ENCODE data around the gene OR2AG1.

DNA sequence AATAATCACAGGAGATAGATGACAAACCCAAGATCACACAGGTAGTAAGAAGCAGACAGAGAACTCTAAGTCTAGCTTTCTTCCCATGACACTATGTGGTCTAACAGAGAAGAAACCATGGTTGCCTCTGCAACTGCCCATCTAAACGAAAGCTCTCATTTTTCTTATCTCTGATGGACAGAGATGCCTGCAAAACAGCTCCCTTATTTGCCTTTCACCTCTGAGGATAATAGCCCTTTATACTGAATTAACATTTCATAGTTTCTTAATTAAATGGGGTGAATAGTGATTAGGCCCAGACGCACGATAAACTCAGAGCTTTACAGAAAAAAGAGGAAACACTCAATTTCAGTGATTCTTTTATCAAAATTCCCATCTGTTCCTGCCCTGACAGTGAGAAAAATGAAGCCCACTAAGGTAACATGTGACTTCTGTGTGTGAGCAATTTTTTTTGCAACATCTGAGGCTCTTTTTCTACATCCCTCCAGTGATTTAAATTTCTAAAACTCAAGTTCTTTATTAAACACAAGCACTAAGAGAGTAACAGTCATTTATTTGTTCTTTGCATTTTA lies 35.6 kb upstream of the OR2AG1 start:
- TF ChIP-seq EZH2phosphoT487 (IDR thresholded peaks at IDR 0.05; ENCODE audit: unreplicated experiment) (no peak), CTCF (conservative IDR thresholded peaks at IDR 0.05; ENCODE audit: low read depth in 2 of 2) (no peak), STAT1 (IDR thresholded peaks at IDR 0.05; ENCODE audit: unreplicated experiment) (no peak), EZH2 (IDR thresholded peaks at IDR 0.05; ENCODE audit: low read depth, unreplicated experiment) (no peak), ETS1 (IDR thresholded peaks at IDR 0.05) (no peak), POLR2AphosphoS5 (IDR thresholded peaks at IDR 0.05; ENCODE audit: low read depth) (no peak), JUNB (IDR thresholded peaks at IDR 0.05; ENCODE audit: unreplicated experiment) (no peak), NANOG (IDR thresholded peaks at IDR 0.05; ENCODE audit: borderline replicate concordance) (no peak)
- TF ChIP-seq, protein P1, sequence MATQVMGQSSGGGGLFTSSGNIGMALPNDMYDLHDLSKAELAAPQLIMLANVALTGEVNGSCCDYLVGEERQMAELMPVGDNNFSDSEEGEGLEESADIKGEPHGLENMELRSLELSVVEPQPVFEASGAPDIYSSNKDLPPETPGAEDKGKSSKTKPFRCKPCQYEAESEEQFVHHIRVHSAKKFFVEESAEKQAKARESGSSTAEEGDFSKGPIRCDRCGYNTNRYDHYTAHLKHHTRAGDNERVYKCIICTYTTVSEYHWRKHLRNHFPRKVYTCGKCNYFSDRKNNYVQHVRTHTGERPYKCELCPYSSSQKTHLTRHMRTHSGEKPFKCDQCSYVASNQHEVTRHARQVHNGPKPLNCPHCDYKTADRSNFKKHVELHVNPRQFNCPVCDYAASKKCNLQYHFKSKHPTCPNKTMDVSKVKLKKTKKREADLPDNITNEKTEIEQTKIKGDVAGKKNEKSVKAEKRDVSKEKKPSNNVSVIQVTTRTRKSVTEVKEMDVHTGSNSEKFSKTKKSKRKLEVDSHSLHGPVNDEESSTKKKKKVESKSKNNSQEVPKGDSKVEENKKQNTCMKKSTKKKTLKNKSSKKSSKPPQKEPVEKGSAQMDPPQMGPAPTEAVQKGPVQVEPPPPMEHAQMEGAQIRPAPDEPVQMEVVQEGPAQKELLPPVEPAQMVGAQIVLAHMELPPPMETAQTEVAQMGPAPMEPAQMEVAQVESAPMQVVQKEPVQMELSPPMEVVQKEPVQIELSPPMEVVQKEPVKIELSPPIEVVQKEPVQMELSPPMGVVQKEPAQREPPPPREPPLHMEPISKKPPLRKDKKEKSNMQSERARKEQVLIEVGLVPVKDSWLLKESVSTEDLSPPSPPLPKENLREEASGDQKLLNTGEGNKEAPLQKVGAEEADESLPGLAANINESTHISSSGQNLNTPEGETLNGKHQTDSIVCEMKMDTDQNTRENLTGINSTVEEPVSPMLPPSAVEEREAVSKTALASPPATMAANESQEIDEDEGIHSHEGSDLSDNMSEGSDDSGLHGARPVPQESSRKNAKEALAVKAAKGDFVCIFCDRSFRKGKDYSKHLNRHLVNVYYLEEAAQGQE (IDR thresholded peaks at IDR 0.05; ENCODE audit: unreplicated experiment), result no peak
- TF ChIP-seq, protein P2, sequence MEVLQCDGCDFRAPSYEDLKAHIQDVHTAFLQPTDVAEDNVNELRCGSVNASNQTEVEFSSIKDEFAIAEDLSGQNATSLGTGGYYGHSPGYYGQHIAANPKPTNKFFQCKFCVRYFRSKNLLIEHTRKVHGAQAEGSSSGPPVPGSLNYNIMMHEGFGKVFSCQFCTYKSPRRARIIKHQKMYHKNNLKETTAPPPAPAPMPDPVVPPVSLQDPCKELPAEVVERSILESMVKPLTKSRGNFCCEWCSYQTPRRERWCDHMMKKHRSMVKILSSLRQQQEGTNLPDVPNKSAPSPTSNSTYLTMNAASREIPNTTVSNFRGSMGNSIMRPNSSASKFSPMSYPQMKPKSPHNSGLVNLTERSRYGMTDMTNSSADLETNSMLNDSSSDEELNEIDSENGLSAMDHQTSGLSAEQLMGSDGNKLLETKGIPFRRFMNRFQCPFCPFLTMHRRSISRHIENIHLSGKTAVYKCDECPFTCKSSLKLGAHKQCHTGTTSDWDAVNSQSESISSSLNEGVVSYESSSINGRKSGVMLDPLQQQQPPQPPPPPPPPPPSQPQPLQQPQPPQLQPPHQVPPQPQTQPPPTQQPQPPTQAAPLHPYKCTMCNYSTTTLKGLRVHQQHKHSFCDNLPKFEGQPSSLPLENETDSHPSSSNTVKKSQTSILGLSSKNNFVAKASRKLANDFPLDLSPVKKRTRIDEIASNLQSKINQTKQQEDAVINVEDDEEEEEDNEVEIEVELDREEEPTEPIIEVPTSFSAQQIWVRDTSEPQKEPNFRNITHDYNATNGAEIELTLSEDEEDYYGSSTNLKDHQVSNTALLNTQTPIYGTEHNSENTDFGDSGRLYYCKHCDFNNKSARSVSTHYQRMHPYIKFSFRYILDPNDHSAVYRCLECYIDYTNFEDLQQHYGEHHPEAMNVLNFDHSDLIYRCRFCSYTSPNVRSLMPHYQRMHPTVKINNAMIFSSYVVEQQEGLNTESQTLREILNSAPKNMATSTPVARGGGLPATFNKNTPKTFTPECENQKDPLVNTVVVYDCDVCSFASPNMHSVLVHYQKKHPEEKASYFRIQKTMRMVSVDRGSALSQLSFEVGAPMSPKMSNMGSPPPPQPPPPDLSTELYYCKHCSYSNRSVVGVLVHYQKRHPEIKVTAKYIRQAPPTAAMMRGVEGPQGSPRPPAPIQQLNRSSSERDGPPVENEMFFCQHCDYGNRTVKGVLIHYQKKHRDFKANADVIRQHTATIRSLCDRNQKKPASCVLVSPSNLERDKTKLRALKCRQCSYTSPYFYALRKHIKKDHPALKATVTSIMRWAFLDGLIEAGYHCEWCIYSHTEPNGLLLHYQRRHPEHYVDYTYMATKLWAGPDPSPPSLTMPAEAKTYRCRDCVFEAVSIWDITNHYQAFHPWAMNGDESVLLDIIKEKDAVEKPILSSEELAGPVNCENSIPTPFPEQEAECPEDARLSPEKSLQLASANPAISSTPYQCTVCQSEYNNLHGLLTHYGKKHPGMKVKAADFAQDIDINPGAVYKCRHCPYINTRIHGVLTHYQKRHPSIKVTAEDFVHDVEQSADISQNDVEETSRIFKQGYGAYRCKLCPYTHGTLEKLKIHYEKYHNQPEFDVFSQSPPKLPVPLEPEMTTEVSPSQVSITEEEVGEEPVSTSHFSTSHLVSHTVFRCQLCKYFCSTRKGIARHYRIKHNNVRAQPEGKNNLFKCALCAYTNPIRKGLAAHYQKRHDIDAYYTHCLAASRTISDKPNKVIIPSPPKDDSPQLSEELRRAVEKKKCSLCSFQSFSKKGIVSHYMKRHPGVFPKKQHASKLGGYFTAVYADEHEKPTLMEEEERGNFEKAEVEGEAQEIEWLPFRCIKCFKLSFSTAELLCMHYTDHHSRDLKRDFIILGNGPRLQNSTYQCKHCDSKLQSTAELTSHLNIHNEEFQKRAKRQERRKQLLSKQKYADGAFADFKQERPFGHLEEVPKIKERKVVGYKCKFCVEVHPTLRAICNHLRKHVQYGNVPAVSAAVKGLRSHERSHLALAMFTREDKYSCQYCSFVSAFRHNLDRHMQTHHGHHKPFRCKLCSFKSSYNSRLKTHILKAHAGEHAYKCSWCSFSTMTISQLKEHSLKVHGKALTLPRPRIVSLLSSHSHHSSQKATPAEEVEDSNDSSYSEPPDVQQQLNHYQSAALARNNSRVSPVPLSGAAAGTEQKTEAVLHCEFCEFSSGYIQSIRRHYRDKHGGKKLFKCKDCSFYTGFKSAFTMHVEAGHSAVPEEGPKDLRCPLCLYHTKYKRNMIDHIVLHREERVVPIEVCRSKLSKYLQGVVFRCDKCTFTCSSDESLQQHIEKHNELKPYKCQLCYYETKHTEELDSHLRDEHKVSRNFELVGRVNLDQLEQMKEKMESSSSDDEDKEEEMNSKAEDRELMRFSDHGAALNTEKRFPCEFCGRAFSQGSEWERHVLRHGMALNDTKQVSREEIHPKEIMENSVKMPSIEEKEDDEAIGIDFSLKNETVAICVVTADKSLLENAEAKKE (CRISPR knock-in tag; IDR thresholded peaks at IDR 0.05), result no peak

Data from GM23338 (cell line).